ENCODE data around the gene MAGI2.

MAGI2 gene

DNA sequence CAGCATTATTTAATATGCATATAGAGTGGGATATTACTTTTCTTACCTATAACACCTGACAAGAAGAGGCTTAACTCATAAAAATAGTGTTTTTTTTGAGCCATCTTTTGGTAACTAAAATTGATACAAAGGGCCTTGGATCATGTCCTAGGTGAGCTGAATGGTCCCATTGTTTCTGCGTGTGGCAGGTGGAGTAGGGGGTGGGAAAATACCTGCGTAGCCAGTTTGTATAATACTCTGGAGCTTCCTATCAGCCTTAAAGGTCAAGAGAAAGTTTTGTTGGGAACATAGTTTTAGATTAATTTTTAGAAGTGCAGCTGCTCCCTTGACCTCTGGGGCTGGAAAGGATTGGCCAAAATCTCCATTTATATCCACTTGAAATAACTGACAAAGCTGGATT lies 1410.3 kb downstream of the MAGI2 start:
- no peak for DNase-seq (ENCODE audit: low read depth, low spot score)

DNA sequence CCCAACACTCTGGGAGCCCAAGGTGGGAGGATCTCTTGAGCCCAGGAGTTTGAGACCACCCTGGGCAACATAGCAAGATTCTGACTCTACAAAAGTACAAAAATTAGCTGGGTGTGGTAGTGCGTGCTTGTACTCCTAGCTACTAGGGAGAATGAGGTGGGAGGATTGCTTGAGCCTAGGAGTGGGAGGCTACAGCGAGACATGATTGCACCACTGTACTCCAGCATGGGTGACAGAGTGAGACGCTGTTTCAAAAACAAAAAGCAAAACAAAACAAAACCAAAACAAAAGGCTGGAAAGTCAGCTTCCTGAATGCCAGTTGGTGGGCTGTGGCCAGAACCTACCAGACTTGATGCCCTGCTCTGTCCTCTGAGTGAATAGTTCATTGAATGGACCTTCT lies 1412.0 kb downstream of the MAGI2 start:
- DNase-seq (ENCODE audit: low read depth, low spot score) = no peak

- no peak for DNase-seq (ENCODE audit: low read depth, low spot score)
These were observed 1413.4 kb downstream of the MAGI2 start for GRCh38 chr7:78039790-78040776.

DNA sequence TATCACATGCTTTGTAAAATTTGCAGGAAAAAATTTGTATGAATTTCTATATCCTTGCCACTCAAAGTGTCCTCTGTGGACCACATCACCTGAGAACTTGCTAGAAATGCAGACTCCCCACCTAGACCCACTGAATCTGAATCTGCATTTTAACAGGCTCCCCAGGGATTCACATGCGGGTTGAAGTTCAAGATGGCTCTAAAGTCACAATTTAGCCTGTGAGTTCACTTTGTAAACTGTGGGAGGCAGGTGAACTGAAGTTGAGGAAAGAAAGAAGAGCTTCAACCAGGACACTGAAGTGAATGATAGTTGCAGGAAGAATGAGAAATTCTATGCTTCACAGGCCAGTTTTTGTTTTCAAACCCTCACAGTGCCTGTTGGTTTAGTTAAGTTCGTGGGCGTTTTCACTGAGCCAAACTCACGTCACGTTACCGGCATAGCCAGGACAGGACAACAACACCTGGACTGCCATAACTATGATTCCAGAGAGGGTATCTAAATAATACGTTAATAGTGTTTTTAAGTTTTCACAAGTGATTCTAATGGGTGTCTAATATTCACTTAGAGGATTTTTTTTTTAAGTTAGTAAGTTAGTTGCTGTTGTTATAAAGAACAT lies 1414.9 kb downstream of the MAGI2 start:
- no peak for DNase-seq (ENCODE audit: low read depth, low spot score)

DNA sequence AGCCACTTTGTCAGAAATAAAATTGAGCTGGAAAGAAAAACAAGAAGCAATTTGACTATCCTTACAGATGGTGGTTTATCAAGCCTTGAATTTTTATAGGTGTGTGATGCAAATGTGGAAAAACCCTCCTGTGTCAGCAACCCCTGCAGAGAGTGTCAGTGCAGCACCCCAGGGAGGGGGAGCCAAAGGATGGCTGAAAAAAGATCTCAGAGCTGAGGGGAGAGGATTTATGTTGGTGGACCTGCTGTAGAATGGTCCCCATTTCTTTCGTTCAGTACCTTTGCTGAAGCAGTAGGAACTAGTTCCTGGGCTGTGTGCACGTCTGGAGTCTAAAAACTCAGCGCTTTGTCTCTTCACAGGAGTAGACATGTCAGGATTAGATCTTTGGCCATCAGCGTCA lies 1415.9 kb downstream of the MAGI2 start:
- DNase-seq (ENCODE audit: low read depth, low spot score) = no peak

DNA sequence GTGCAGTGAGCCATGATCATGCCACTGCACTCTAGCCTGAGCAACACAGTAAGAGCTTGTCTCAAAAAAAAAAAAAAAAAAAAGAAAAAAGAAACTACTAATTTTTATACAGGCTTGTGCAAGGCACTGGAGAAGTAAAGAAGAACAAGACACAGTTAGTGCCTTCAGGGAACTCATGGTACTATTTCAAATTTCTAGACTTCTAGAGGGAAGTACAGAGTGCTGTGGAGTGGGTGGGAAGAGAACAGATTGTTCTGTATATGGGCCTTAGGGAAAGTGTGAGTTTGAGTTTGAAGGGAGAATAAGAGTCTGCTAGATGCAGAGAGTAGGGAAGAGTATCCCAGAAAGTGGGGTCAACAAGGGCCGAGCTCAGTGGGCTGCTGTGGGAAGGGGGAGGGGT lies 1420.1 kb downstream of the MAGI2 start:
- DNase-seq (ENCODE audit: low read depth, low spot score) = no peak

DNA sequence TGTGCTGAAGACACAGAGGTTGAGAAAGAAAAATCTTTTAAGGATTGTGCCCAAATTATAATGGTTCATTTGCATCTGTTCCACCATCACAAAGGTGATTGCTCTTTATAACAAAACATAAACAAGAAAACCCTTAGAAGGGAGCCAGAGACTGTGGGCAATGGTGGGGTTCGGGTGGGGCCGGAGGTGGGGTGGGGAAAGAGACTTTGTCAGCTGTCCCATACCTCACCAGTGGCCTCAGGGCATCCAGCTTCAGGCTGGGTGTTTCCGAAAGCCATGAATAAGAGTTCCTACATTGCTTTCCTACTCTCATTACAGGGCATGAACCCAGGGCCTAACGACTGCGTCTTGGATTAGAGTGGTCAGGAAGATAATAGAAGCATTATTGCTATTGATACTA lies 1427.0 kb downstream of the MAGI2 start:
- no peak for DNase-seq (ENCODE audit: low read depth, low spot score)

GRCh38 chr7:78024591-78024990 lies 1428.9 kb downstream of the MAGI2 start:
- DNase-seq (ENCODE audit: low read depth, low spot score) = no peak

GRCh38 chr7:78023191-78023590 lies 1430.3 kb downstream of the MAGI2 start:
- DNase-seq (ENCODE audit: low read depth, low spot score) = no peak

- DNase-seq (ENCODE audit: low read depth, low spot score) = no peak
These were observed 1431.3 kb downstream of the MAGI2 start for GRCh38 chr7:78022165-78022564.

- no peak for DNase-seq (ENCODE audit: low read depth, low spot score)
These were observed 1432.6 kb downstream of the MAGI2 start for GRCh38 chr7:78020874-78021249.

DNA sequence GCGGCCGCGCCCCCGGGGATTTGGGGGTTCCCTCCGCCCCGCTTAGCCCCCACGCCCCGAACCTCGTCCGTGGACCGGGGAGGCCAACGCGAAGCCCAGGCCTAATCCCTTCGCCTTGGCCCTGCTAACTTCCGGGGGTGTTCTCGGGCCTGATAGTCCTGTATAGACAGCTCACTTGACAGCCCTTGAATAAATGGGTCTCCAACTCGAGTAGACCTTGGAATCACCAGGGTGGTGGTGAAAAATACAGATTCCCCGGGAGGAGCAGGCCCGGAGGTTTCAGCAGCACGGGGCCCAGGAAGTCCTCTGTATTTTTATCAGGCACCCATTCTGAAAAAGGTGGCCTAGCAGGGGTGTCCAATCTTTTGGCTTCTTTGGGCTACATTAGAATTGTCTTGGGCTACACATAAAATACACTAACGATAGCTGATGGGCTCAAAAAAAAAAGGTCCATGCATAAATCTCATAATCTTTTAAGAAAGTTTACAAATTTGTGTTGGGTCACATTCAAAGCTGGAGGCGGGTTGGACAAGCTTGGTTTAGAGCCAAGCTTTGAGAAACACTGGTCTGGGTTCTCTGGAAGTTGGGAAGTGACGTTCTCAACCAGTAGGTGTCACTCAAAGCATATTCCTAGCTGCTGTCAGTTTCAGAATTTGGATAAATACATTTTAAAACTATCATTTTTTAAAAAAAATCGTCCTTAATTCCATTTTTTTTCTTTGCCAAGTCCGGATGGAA lies 1433.2 kb downstream of the MAGI2 start:
- DNase-seq (ENCODE audit: low read depth, low spot score) = no peak

DNA sequence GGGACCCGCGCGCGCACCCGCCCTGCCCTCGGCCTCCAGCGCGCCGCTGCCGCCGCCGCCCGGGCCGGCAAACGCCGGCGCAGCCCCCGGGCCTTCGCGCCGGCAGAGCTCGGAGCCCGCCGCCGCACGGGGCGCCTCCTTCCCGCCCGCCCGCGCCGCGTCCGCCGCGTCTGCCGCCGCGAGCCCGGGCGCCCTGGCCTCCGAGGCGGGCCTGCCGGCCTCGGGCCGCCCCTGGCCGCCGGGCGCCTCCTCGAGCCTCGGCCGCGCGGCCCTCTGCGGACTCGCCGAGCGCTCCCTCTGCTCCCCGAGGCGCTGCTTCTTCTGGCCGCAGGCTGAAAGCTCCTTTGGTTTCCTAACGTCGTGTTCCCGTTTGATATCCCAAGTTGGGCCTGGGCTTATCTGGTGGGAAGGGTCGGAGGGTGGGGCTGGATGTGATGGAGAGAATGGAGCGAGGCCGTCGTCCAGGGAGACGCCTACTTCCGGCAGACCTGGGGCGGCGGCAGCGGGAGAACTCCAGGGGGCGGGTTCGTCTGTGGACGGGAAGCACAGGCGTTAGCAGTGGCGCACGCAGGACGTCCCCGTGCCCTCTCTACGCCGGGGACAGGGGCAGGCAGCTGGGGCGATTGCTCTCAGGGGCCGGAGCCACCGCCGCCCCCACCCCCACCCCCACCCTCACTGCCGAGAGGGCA lies 1433.9 kb downstream of the MAGI2 start:
- DNase-seq (ENCODE audit: low read depth, low spot score) = no peak

GRCh38 chr7:78018641-78019446 lies 1434.6 kb downstream of the MAGI2 start:
- DNase-seq (ENCODE audit: low read depth, low spot score) = no peak

DNA sequence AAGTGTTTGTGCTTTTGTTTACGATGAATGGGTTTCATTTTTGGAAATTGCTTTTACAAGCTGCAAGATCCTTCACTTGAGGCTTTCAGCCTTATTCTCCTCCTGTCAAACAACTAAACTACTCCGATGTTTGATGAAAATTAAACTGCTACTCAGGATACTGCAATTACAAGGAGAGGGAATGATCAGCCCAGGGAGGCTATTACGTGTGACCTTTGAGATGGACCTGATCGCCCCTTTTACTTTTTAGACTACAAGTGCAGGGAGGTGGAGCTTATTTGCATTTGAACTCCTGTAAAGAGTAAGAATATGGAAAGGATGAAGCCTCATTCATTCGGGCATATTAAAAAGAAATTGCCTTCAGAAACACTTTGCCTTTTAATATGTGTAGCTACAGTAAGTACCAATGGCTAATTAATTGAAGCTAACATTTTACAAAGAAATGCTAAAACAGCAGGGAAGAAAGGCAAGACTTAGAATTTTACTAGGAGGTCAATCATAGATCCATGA lies 1435.8 kb downstream of the MAGI2 start:
- DNase-seq (ENCODE audit: low read depth, low spot score) = no peak

DNA sequence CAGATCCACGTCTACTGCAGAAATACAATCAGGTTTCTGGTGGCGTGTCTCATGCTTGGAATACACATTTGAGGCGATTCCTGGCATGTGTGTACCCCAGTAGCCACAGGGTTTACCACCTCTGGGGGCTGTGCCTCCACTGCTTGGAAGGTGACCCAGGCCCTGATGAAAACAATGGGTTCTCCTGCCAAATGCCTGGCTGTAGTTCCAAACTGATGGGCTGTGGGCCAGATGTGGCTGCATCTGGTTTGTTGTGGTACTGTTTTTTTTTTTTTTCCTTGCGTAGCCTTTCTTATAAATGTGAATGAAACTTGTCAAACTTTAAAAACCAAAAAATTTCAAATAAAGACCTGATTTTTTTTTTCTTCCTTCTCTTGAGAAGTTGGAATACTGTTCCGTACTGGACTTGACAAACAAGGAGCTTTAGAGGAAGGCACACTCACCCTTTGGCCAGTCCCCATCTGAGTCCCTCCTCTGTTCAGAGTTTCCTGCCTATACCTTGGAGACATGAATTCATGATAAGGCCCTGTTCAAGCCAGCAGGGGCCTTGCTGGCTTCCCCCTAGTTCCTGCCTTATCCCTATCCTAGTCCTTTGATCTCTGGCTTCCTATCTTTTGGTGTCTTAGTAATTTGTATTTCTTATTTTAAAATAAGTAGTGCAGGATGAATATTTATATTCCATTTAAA lies 1437.8 kb downstream of the MAGI2 start:
- DNase-seq (ENCODE audit: low read depth, low spot score) = no peak

- DNase-seq (ENCODE audit: low read depth, low spot score) = no peak
These were observed 1439.1 kb downstream of the MAGI2 start for GRCh38 chr7:78014401-78014800.

- DNase-seq (ENCODE audit: low read depth, low spot score) = no peak
These were observed 1440.1 kb downstream of the MAGI2 start for GRCh38 chr7:78013386-78013785.

GRCh38 chr7:78011642-78012041 lies 1441.8 kb downstream of the MAGI2 start:
- DNase-seq (ENCODE audit: low read depth, low spot score) = no peak

GRCh38 chr7:78007231-78007630 lies 1446.2 kb downstream of the MAGI2 start:
- DNase-seq (ENCODE audit: low read depth, low spot score) = no peak
